Stimulated activated CD8-positive, alpha-beta memory T cell treated with anti-CD3 and anti-CD28 coated beads, Interleukin-15, amount 100 ng/mL, for 4 hours (primary cell): ENCODE measurements around the gene IL17RB.

Experiments used
- DNase-seq, 2 donors: peaks; one replicate each; pipeline ENCODE4 v3.0.0-alpha.2; 2020; ENCODE audit warnings: low read depth in 2 of 2

The IL17RB gene

DNA sequence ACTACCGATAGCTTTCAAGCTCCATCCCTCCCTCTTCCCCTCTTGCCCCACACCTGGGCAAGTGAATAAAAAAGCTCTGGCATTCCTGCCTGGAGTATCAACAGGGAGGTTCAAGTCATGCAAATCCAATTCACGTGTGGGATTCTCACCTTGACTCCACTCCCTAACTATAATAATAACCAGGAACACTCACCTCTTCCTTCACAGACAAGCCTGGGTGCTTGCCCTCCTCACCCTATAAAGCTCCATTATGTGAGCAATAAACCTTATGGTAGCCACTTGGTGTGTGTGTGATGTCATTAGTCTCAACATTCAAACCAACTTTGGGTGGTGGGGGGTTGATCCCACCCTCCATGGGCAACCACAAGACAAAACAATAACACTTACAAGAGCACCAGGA lies 16.8 kb upstream of the IL17RB start:
- DNase-seq, result no peak

DNA sequence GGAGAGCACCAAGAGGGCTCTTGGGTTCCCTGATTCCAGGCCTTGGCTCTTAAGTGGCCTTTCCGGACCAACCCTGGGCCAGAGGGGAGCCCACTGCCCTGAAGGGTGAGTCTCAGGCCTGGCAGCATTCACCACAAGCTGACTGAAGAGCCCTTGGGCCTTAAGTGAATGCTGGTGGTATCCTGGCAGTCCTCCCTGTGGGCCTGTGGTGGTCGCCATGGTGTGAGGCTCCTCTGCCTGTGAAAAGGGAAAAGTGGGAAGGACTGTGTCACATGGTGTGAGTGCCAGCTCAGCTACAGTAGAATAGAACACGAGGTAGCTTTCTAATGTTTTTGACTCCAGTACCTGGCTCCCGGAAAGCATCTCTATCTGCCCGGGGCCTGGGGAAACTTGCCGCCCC lies 15.4 kb upstream of the IL17RB start:
- no peak for DNase-seq

DNA sequence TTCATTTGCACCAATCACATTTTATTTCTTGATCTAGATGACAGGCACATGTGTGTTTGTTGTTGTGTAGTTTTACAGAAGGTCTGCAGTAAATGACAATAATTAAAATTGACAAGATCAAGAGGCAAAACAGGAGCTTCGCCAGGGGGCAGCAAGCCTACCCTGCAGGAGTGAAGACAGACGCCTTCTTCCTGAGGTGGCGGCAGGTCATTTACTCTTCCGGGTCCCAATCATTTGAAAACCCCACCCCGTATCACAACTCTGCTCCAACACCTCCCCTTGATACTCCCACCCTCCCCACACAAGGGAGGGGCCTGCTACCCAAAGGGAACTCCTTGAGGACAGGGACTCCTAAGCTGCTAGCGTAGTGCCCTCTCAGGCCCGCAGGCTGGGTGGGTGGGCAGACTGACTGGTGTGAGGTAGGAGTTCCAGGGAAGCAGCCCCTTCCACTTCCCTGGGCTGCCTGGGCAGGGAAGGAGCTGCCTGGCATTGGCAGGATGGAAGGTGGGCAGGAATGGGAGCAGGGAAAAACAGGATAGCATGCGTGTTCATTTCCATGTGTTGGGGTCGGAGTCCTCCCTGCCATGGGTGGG lies 13.2 kb upstream of the IL17RB start:
- no peak for DNase-seq

DNA sequence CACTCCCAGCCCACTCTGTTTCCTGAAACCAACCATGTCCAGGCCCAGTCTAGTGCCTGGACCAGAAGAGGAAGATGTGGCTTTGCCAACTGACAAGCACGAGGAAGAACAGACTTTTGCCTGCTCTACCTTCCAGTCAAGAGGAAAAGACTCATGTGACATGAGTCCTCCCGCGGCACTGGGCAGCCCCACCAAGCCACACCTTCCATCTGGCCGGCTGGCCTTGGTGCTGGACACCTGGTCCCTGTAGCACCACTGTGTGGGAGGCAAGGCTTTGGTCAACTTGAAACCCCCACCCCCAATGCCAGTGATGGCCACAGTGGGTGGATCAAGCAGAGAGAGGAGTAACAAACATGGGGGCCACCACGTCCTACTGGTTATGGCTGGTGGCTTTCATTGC lies 12.7 kb upstream of the IL17RB start:
- no peak for DNase-seq

DNA sequence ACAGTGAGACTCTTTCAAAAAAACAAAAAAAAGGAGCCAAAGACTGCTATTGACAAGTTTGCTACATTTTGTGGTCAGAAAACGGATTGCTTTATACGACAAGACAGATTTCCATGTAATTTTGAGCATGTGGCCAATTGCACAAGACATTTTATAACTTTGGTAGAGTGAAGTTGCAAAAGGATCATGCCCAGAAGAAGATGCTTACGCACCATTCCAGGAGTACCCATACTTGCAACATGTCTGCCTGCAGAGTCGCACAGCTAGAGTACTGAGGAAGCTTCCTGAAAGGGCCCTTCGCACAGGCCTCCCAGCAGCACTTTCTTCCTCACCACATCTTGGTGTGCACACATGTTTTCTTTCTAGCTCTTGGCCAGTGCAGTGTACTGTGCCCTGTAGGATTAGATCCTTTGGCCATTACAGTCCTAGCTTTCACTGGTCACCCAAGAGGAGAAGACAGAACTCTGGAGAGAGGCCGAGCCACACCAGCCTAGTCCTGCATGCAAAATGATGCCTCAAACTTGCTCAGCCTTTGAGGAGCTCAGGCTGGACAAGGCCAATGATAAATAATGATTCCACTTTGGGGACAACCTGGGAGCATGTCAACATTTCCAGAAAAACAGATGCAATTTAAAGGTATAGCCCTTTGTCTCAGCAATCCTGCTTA lies 11.8 kb upstream of the IL17RB start:
- no peak for DNase-seq

DNA sequence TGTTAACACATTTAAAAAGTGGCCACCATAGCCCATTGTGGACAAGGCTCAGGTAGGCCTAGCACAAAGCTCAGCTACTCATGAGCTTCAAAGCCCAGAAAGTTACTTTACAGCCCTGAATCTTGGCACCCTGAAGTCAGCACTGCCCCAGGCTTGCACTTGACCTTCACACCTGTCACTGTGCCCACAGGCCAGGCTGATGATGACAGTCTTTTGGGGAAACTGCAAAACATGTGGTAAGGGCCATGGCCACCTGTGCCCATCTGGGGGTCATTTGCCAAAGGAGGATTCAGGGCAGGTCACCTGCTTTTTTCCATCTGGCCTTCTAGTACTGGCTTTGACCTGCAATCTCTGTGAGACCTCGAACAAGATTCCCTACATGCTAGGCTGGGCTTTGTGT lies 11.1 kb upstream of the IL17RB start:
- no peak for DNase-seq

DNA sequence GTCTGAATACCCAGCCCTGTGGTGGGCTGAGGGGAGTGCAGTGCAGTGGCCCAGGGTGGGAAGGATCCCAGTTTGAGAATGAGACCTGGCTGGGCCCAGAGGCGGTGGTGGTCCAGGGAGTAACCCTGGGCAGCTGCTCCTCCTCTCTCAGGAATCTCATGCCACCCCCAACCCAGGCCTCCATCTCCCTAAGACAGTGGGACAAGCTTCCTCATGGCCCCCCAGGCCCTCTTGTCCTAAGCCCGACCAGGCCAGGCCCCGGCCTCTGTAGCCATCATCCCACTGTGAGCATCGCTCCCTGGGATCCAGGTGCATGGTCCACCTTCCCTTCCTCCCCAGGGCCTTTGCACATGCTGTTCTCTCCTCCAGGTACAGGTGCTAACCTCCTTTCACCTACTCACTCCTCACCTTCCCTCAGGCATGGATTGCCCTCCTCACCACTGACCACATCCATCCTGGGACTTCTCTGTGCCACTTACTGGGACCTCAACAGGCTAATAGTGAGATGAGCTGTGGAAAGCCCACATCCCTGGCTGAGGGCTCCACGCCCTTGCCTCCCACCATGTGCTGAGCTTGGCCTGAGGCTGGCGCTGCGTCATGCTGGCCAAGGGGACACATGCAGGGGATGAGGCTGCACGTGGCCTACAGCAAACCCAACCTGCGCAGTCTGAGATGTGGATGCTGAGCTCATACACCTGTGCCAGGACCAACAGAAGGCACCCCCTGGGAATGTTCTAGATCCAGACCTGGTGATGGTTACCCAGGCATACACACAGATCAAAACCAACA lies 10.1 kb upstream of the IL17RB start:
- no peak for DNase-seq

DNA sequence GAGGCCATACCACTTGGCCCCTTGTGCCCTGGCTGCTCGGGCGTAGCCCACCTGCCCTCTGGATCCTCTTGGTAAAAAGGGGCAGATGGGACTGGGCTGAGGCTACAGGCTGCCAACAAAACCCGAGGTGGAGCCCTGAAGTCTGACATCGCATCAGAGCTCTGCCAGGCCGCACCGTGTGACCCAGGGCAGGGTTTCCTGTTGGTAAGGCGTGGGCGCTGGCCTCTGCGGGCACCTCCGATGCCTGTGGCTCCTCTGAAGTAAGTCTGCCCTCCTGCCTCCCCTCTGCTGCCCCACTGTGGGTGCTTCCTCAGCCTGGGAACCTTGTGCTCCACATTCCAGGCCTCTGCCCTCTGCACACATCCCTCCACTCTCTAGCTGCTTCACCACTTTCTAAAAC lies 9.0 kb upstream of the IL17RB start:
- DNase-seq, result no peak

DNA sequence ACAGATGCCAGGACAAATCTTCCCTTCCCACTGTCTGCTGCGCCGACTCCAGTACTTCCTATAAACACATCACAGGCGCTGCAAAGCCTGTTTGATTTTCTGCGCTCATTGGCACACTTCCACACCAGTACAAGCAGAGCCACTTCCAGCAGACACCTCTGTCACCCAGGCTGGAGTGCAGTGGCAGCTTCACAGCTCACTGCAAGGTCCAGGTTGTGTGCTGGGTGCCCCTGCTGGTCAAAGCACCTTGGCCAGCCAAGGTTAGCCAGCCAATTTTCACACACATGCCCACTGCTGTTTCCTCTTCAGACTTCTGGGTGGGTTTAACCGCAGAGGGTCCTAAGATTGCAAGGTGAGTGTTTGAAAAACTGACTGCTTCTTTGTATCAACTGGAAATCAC lies 5.1 kb upstream of the IL17RB start:
- no peak for DNase-seq

DNA sequence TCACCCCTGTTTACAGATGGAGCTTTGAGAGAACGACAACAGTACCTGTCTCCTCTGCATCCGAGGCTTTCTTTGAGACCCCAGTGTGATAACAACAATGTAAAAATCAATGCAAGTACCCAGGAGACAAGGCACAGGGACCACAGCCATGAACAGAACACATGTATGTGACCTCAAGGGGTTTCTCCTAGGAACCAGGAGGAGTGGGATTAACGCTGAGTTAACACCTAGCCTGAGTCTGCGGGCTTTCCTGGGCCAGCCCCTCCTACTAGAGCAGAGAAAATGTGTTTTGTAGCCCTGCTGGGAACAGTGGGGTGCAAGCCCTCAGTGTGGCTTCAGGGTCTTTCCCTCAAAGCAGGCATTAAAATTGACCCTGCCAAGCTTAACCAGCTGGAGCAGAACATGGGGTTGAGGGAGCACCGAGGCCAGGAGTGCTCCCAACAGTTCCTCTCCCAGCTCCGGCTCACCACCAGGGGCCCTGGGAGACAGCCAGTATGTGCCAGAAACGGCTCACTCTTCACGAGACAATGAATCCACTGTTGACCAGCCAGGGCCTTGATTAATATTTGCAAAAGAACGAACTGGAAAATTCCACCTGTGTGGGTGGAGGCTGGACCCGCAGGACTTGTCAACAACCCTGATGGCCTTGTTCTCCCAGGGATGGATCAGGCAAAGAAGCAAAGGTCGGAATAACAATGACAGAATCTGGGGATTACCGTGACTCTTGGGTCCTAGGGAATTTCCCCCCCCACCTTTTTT lies 3.8 kb upstream of the IL17RB start:
- no peak for DNase-seq

DNA sequence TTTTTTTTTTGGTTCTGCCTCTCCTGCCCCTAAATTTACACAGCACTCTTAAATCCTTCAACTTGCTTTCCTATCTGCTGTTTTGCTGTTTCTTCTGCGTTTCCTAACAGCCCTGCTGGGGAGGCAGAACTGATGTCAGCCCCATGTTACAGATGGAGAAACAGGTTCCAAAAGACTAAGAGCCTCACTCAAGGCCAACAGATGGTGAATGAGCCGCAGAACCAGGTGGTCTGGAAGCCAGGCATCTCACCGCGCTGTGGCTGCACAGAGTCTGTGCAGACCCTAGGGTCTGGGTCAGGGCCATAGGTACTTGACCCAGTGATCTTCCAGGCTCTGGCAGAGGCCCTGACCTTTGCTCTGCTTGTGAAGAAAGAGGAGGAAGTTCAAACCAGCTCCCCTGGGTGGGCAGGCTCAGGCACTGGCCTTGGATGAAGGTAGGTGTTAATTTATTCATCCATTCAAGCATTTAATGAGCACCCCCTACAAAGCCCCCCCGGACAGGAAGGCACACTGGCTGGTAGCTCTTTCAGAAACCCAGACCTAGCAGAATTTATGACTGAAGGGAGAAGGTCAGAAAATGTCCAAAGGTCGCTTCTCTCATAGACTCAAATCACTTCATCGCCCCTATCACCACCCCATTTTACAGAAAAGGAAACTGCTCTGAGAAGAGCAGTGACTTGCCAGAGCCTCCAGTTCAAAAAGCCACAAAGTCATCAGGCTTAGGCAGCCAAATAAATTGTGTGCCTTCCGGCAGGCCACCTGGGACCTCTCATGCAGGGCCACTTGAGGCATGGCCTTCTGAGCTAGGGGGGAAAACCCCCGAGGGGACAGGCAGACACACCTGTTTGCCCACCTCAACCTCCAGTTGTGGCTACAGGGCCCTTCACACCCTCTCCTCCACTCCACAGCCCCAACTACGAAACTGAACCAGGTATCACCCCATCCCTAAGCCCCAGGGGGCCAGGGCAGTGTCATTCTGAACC lies 2.9 kb upstream of the IL17RB start:
- DNase-seq, result no peak

DNA sequence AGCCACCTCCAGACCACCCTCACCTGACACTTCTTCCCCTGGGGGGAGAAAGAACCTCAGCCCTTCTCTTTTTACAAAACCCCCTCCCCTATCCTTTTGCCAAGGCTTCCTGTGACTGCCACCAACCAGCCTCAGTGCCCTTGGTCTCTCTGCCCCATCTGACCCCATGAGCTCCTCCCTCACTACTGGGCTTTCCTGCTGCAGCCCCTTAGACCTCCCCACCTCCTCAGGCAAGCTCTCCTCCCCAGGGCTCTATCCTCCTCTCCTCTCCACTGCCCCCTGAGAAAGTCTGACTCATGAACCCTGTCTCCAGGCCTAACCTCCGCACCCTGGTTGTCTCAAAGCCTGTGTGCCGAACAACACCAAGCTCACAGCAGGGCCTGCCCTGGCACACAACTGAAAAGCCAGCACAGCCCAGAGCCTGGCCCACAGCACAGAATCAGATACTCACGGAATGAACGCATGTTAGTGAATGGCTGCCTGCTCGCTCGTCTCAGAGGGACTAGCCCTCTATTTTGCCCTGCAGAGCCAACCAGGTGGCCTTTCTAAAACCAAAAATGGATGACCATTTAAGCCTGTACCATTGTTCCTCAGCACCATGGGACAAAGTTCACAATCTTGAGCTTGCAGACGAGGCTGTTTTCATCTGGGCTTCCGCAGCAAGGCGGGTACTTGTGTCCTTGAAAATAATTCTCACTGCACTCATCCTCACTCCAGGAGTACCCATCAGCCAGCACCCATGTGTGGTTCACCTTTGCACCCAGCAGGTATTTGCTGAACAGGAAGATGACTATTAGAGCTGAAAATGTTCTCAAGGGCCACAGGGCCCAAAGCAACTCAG lies 1.9 kb upstream of the IL17RB start:
- DNase-seq, result no peak

DNA sequence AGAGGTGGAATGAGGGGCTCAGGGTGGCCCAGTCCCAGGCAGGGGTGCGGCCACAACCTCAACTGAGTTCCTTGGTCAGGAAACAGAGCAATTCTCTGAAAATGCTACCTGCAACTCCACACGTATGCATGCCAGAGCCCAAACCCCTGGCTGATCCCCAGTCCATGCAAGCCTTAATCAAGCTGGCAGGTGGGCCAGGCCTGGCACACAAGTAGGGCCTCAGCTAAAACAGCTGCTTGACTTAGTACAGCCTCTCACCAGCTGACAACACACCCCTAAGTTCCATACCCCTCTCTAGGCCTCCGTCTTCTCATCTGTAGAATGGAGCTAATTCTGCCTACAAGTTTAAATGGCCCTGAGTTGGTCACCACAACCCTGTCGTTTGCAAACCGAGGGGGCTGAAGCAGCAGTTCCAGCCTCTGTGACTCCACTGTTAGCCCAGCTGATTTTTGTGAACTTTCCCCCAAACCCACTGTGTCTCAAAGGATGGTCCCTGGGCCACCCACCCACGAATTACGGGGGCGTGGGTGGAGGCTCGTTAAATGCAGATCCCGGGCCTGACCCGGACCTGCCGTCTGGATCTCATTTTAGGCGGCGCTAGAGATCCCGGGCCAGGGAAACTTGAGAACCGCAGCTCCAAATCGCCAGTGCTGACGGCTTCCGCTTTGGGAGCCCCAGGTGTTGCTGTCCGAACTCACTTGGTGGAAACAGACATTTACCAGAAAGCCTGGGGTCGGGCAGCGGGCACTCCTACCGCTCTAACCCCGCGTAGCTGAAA lies 1.1 kb upstream of the IL17RB start:
- no peak for DNase-seq

DNA sequence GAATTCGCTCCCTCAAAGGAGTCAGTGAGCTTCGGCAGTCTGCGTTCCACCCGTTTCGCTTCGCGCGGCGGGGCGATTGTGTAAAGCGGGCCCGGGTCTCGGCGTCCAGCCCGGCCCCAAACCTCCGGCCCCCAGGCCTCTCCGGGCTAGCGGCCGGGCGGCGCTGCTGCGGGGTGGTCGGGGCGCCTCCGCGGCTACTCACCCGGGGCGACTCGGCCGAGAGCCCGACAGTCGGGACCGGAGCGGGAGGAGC lies 561 bp upstream of the IL17RB start:
- no peak for DNase-seq

DNA sequence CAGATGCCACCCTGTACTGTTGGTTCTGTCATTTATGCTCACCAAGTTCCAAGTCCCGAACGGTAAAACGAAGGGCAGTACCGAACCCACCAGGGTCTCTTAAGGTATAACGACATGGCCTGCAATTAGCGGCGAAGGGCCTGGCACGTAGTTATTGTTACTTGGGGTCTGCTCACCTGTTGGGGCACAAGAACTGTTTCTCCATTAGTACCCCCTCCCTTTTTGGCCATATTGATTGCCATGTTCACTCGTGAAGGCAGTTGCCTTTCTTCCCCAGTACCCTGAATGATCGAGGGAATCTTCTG lies 435 bp downstream of the IL17RB start:
- DNase-seq, result no peak

DNA sequence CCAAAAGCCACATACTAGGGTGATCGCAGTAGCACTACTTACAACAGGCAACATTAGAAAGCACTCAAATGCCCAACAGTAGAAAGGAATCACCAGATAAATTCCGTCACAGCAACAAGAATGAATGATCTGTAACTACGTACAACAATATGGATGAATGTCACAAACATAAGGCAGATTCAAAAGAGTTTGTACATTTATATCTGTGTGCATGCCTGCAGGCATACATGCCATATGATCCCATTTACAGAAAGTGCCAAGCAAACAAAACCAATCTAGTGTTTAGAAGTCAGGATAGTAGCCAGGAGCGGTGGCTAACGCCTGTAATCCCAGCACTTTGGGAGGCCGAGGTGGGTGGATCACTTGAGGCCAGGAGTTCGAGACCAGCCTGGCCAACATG lies 3.5 kb downstream of the IL17RB start:
- no peak for DNase-seq

DNA sequence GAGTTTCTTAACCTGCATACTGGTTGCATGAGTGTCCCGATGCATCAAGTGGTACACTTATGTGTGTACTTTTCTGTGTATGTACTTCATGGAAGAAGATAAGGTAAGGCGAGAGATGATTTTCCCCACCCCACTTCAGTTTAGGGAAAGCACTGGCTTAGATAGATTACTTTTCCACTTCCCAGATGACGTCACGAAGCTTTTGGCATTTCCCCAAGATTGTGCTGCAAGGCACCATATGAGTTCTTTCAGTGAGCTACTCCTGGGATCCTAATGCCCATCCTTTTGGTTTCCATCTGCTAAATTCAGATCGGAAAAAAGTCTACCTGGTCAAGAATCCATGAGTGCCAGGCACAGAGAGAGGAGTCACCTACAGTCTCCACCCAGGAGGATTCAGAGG lies 4.5 kb downstream of the IL17RB start:
- DNase-seq, result no peak

DNA sequence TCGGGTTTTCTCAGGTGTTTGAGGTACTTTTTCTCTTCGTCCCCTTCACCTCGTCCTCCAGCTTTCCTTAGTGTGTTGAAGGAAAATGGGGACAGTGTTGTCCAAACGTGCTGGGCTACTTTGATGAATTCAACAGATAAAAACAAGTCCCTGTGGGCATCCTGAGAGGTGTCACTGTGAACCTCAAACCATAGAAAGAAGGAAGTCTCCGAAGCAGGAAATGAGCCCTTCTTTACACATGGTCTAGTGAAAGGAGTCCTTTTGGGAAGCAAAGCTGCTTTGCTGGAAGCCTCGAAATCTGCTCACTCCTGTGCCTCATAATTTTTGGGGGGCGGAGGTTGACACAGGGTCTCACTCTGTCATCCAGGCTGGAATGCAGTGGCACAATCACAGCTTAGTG lies 10.6 kb downstream of the IL17RB start:
- DNase-seq, result no peak

DNA sequence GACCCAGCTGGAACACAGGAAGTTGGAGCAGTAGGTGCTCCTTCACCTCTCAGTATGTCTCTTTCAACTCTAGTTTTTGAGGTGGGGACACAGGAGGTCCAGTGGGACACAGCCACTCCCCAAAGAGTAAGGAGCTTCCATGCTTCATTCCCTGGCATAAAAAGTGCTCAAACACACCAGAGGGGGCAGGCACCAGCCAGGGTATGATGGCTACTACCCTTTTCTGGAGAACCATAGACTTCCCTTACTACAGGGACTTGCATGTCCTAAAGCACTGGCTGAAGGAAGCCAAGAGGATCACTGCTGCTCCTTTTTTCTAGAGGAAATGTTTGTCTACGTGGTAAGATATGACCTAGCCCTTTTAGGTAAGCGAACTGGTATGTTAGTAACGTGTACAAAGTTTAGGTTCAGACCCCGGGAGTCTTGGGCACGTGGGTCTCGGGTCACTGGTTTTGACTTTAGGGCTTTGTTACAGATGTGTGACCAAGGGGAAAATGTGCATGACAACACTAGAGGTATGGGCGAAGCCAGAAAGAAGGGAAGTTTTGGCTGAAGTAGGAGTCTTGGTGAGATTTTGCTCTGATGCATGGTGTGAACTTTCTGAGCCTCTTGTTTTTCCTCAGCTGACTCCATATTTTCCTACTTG lies 11.9 kb downstream of the IL17RB start:
- no peak for DNase-seq

DNA sequence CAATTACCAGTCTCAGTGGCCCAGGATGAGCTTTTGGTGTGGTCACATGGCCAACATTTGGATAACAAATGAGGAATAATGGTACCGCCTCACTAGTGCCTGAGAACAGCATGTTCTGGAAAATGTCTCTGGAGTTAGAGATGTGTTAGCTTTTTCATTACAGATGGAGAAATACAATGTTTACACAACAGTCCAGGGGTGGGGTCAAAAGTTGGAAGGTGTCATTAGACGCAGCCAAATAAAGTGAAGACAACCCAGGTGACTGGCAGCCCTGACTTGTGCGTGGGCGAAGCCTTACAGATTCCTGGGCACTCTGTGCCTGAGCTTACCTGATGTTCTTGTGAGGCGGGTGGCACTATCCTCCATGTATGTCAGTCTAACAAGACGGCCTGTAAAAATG lies 12.8 kb downstream of the IL17RB start:
- no peak for DNase-seq
